HEK293T (cell line): ENCODE measurements around the gene LIN7A.

Experiments
- BHLHE40 ChIP-seq: fragments of 450-650 bp; IDR thresholded peaks from 2 replicates; pipeline ENCODE4 v1.6.1; 2016; ENCODE audit warnings: mild to moderate bottlenecking, moderate library complexity, borderline replicate concordance
- CTBP1 ChIP-seq: fragments of 450-650 bp; IDR thresholded peaks from 2 replicates; pipeline ENCODE4 v1.6.1; 2016; ENCODE audit warnings: borderline replicate concordance
- FOXA1 ChIP-seq: fragments of 450-650 bp; IDR thresholded peaks from 2 replicates; pipeline ENCODE4 v1.6.1; 2016; ENCODE audit warnings: mild to moderate bottlenecking
- FOXK2 ChIP-seq: fragments of 450-650 bp; IDR thresholded peaks from 2 replicates; pipeline ENCODE4 v1.6.1; 2016; ENCODE audit warnings: mild to moderate bottlenecking
- FOXM1 ChIP-seq: fragments of 450-650 bp; IDR thresholded peaks from 2 replicates; pipeline ENCODE4 v1.6.1; 2017; ENCODE audit warnings: mild to moderate bottlenecking, borderline replicate concordance
- NFRKB ChIP-seq: fragments of 450-650 bp; IDR thresholded peaks from 2 replicates; pipeline ENCODE4 v1.6.1; 2016; ENCODE audit warnings: mild to moderate bottlenecking, moderate library complexity
- SUZ12 ChIP-seq: fragments of 450-650 bp; IDR thresholded peaks from 2 replicates; pipeline ENCODE4 v1.6.1; 2016; ENCODE audit warnings: mild to moderate bottlenecking
- ZNF384 ChIP-seq: fragments of 450-650 bp; IDR thresholded peaks from 2 replicates; pipeline ENCODE4 v1.6.1; 2016

- TF ChIP-seq FOXM1: no peak
- no peak for TF ChIP-seq FOXA1
- no peak for TF ChIP-seq ZNF384
- TF ChIP-seq BHLHE40: no peak
- no peak for TF ChIP-seq CTBP1
- TF ChIP-seq NFRKB: no peak
- TF ChIP-seq FOXK2: no peak
- TF ChIP-seq SUZ12: no peak
Observed at GRCh38 chr12:80868576-80868975, 69.2 kb downstream of the LIN7A start.
